ENCODE results near the gene IFT20.
A peak's percentile ranks its signal among the peaks of the same experiment; 100 is the strongest.

IFT20 gene

GRCh38 chr17:28335959-28336871 lies 943 bp upstream of the IFT20 start:
- DNase-seq (ENCODE audit: low read depth, low spot score), result peak; percentile 92

- no peak for DNase-seq (ENCODE audit: low read depth, low spot score)
Observed at GRCh38 chr17:28334666-28335200, 539 bp downstream of the IFT20 start.

GRCh38 chr17:28334171-28334570 lies 1.1 kb downstream of the IFT20 start:
- DNase-seq (ENCODE audit: low read depth, low spot score), result no peak

GRCh38 chr17:28333083-28333746 lies 2.1 kb downstream of the IFT20 start:
- no peak for DNase-seq (ENCODE audit: low read depth, low spot score)

GRCh38 chr17:28331891-28332420 lies 3.3 kb downstream of the IFT20 start:
- no peak for DNase-seq (ENCODE audit: low read depth, low spot score)

- no peak for DNase-seq (ENCODE audit: low read depth, low spot score)
Observed at GRCh38 chr17:28330671-28331070, 4.6 kb downstream of the IFT20 start.

GRCh38 chr17:28328325-28328724 lies 6.9 kb downstream of the IFT20 start:
- DNase-seq (ENCODE audit: low read depth, low spot score), result no peak

DNA sequence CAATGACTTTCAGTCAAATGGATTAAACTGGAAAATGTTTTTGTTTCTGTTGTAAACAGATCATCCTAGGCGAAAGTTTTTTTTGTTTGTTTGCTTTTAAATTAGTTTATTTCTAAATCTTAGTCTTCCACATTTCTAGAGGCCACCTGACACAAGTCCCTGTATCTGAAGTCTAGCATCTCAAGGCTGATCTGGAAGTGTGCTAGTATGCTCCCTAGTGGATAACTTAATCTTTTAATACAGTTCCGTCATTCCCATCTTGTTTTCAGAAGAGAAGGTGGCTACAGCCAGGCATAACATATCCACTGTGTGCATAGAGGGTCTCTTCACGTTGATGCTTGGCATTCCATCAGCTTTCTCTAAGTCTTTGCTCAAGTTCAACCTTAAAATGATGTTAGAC lies 7.6 kb downstream of the IFT20 start:
- DNase-seq (ENCODE audit: low read depth, low spot score), result no peak

DNA sequence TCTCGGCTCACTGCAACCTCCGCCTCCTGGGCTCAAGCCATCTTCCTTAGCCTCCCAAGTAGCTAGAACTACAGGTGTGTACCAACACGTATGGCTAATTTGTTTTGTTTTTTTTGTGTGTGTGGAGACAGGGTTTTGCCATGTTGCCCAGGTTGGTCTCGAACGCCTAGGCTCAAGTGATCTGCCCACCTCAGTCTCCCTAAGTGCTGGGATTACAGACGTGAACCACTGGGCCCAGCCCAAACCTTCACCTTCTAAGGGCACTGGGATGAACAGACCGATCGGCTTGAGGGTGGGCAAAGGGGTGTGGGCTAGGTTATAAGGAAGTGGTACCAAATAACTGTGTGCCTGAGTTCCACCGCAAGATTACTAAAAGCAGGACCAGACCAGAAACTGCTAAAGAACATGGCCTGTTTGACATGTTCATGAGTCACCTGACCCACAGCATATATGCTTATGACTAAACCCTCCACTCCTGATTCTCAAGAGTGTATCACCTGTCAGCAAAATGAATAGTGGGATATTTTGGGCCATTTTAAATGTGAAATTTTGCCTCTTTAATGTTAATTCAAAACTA lies 8.2 kb downstream of the IFT20 start:
- DNase-seq (ENCODE audit: low read depth, low spot score), result no peak

DNA sequence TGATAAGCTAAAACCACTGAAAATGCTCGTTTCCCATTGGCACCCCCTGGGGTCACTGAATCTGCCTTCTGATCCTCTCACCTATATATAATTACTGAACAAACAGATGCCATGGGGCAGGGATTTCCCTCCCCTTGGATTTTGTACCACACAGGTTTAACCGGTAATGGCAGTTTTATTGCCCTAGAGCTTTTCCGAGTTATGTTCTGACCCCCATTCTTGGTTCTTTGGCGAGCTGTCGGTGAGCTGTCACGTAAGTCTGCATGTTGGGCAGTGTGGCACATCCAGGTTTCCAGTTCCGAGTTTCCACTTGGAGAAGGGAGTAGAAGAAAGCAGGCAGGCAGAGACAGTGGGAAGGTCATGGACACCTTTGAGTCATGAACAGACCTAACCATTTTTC lies 9.2 kb downstream of the IFT20 start:
- DNase-seq (ENCODE audit: low read depth, low spot score), result no peak

- DNase-seq (ENCODE audit: low read depth, low spot score), result no peak
Observed at GRCh38 chr17:28325211-28325610, 10.1 kb downstream of the IFT20 start.

DNA sequence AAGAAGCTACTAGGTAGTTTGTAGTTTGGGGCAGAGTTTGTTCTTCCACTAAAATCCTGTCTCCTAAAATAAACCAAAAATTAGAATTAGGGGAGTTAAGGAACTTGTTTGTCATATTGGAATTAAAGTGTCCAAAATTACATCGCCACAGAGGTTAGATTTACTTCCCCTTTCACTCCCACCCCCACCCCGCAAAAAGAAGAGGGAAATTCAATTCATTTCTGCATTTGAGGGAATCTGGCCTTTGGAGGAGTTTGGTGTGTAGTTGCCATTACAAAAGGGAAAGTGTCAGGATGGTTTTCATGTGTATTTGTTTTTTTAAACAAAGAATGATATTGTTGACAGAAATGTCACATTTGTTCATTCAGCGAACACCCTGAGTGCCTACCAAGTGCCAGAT lies 10.5 kb downstream of the IFT20 start:
- no peak for DNase-seq (ENCODE audit: low read depth, low spot score)

DNA sequence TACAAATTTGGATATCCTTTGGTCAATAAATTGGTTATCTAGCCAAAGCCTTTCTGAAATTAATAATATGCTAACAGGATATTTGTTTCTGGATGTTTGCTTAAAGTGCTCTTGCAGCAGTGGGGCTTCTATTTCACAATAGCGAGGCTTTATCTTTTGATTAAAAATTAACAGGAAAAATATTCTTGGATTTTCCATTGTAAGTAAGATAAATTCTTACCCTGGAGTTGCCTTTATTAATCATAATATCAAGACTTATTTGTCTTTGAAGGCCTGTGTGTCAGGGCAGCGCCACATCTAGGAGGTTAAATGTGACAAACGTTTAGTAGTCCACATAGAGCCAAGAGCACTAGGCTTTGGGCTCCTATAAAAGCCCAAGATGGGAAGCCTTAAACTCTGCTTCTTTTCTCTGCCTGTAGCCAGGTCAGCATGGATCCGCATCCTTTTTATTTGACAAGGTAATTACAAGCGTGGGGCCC lies 11.0 kb downstream of the IFT20 start:
- DNase-seq (ENCODE audit: low read depth, low spot score), result no peak

- DNase-seq (ENCODE audit: low read depth, low spot score), result no peak
Observed at GRCh38 chr17:28320215-28321061, 14.8 kb downstream of the IFT20 start.

- no peak for DNase-seq (ENCODE audit: low read depth, low spot score)
Observed at GRCh38 chr17:28319598-28319935, 15.7 kb downstream of the IFT20 start.

- peak; percentile 97 for DNase-seq (ENCODE audit: low read depth, low spot score)
Observed at GRCh38 chr17:28318759-28319597, 16.3 kb downstream of the IFT20 start, which contains the start of gene TMEM97. Gene TMEM97, plus strand, starts transcription at chr17:28319200. Its CDS starts 40 bp downstream, at chr17:28319240.

DNA sequence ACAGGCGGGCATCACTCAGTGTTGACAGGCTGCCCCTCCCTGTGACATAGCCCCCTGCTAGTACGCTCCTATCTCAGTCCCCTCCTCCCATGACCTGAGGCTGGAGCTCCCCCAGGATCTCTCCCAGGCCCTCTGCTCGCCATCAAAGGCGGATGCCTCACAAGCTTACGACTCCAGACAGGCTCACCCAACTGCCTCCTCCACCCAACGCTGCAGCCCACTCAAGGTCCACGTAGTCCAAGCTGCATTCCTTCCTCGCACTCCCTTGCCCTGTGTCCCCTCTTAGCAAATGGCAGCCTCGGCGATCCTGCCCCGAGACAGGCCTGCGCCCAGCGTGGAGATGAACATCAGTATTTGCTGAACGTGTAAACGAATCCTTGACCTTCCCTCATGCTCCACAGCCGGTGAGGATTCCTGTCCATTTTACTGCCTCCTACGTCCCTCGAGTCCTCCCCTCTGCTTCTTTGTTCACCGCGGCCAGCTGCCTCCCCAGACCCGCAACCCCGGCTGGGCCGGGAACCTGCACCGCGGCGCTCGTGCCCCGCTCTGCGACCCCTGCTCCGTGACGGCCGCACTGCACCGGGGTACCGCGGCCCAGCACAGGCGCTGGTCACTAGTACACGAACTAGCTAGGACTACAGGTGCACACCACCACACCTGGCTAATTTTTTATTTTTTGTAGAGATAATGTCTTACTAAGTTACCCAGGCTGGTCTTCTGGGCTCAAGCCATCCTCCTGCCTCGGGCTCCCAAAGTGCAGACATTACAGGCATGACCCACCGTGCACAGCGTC lies 17.1 kb downstream of the IFT20 start:
- DNase-seq (ENCODE audit: low read depth, low spot score), result peak; percentile 68

GRCh38 chr17:28317099-28317965 lies 17.9 kb downstream of the IFT20 start:
- no peak for DNase-seq (ENCODE audit: low read depth, low spot score)
